IgD-negative memory B cell (primary cell): ENCODE results near the gene SYNGR2. TPM values are rescaled to one million over a fixed set of nuclear protein-coding genes. Genes with fewer than 3 reads are reported as not detected.
"Not testable (repeated sequence)": the region's sequence is repeated elsewhere in the genome, so short reads cannot be mapped to it uniquely, and the experiment has no call there.

ENCODE experiments used
- H3K27ac Mint-ChIP-seq, 3 donors: one replicate each; pipeline ENCODE4 v1.8.0; 2020 to 2022; ENCODE audit warnings: mild to moderate bottlenecking in 3 of 3, mixed read lengths in 3 of 3, moderate library complexity in 1 of 3
- H3K27me3 Mint-ChIP-seq: one replicate; pipeline ENCODE4 v1.8.0; 2021; ENCODE audit warnings: mixed read lengths
- H3K36me3 Mint-ChIP-seq: one replicate; pipeline ENCODE4 v1.8.0; 2020; ENCODE audit warnings: mild to moderate bottlenecking, mixed read lengths
- H3K4me1 Mint-ChIP-seq, 3 donors: one replicate each; pipeline ENCODE4 v1.8.0; 2020 to 2022; ENCODE audit warnings: mixed read lengths in 3 of 3, mild to moderate bottlenecking in 1 of 3
- H3K4me3 Mint-ChIP-seq, 4 donors: one replicate each; pipeline ENCODE4 v1.8.0; 2020 to 2022; ENCODE audit warnings: mild to moderate bottlenecking in 4 of 4, mixed read lengths in 4 of 4, moderate library complexity in 3 of 4
- H3K9me3 Mint-ChIP-seq, 3 donors: one replicate each; pipeline ENCODE4 v1.8.0; 2020 to 2021; ENCODE audit warnings: mixed read lengths in 3 of 3, mild to moderate bottlenecking in 1 of 3
- polyA plus RNA-seq: library from polyadenylated mRNA; unstranded; fragments of 300-500 nt; fragmentation: Illumina TruSeq; gene quantifications from one replicate; pipeline ENCODE4 v1.2.3, GENCODE V29; 2021

The SYNGR2 gene
- polyA plus RNA-seq, 1 donor from 2014 or later, result 633 TPM

DNA sequence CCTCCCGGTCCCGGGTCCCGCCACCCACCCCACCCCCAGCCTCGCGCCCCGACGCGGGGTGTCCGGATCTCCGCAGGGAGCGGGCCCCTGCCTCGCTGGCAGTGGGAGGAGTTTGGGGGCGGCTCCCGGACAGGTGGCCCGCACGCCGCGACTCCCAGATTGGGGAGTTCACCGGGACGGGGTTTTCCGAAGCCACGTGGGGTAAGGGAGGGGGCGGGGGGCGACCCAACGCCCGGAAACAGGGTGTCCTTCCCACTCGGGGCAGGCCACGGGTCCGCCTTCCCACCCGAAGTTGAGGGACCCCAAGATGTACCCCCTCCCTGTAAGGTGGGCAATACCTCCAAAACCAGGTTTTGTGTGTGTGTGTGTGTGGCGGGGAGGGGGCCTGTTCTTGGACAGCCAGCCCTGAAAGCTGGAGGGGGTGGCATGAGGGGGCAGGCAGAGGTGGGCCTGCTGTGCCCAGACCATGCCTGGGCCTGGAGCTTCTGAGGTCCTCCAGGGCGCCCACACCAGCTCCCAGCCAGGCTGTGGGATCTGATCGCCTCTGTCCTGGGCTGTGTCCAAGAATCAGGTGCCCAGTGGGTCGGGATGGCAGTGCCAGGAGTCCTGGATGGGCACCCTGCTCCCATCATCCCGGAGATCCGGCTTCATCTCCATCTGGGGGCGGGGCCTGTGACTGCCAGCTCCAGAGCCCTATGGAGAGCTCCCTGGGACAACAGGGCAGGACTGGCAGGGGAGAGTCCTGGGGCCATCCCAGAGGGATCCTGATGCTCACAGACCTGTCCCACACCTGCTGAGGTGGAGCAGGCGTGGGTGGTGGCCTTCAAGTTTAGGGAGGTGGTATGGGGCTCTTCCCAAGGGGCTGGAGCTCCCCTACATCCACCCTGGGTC lies 767 bp downstream of the SYNGR2 start:
- H3K9me3 Mint-ChIP-seq, result no peaks in the 10 kb centered on the region
- peaks cover 1% of the 10 kb centered on the region for H3K27me3 Mint-ChIP-seq
- peak overlapping the region; percentile 77 to 90 (median 86) for H3K4me3 Mint-ChIP-seq
- H3K27ac Mint-ChIP-seq, result peak overlapping the region; percentile 80 to 98 (median 80)
- H3K4me1 Mint-ChIP-seq, result peaks cover 26 to 38% (median 34%) of the 10 kb centered on the region in 3 donors
- no peaks in the 10 kb centered on the region for H3K36me3 Mint-ChIP-seq

DNA sequence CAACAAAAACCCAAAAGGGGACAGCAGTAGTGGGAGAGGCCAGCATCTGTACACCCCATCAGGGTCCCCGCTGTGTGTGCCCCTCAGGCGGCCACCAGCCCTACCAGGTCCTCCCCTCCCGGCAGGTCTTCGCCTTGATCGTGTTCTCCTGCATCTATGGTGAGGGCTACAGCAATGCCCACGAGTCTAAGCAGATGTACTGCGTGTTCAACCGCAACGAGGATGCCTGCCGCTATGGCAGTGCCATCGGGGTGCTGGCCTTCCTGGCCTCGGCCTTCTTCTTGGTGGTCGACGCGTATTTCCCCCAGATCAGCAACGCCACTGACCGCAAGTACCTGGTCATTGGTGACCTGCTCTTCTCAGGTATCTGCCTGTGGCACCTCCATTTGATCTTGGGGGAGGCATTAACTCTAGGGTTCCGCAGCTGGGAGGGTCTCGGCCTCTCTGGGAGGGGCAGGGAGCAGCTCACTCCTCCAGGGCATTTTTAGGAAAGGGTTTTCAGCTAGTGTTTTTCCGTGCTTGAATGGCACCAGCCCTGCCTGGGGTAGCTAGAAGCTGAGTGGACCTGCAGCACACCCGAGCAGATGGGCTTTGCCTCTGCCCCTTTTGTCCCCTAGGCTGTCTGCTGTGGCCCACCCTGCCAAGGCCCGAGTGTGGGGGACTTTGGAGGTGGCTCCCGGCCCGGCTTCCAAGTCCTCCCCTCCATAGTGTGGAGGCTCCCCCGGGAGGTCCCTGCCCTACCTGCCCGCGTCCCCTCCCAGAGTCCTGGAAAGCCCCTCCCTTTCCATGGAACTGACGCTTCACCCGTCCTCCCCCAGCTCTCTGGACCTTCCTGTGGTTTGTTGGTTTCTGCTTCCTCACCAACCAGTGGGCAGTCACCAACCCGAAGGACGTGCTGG lies 2.6 kb downstream of the SYNGR2 start:
- H3K27ac Mint-ChIP-seq, result peak overlapping the region in 2 of 3 donors; percentile 80 to 98
- no peaks in the 10 kb centered on the region for H3K36me3 Mint-ChIP-seq
- peaks cover 1% of the 10 kb centered on the region for H3K27me3 Mint-ChIP-seq
- peaks cover 35 to 54% (median 47%) of the 10 kb centered on the region in 3 donors for H3K4me1 Mint-ChIP-seq
- peak overlapping the region; percentile 77 to 91 (median 86) for H3K4me3 Mint-ChIP-seq
- no peaks in the 10 kb centered on the region for H3K9me3 Mint-ChIP-seq

DNA sequence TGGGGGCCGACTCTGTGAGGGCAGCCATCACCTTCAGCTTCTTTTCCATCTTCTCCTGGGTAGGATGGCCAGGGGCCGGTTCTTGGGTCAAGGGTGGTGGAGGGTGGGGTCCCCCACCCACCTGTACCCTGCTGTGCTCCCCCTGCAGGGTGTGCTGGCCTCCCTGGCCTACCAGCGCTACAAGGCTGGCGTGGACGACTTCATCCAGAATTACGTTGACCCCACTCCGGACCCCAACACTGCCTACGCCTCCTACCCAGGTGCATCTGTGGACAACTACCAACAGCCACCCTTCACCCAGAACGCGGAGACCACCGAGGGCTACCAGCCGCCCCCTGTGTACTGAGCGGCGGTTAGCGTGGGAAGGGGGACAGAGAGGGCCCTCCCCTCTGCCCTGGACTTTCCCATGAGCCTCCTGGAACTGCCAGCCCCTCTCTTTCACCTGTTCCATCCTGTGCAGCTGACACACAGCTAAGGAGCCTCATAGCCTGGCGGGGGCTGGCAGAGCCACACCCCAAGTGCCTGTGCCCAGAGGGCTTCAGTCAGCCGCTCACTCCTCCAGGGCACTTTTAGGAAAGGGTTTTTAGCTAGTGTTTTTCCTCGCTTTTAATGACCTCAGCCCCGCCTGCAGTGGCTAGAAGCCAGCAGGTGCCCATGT lies 3.3 kb downstream of the SYNGR2 start:
- Mint-ChIP-seq H3K4me1 (peaks cover 43 to 61% (median 55%) of the 10 kb centered on the region in 3 donors), H3K27ac (peak overlapping the region; percentile 98 to 99 (median 98)), H3K4me3 (peak overlapping the region; percentile 77 to 97 (median 83))
- not testable (repeated sequence) for H3K27me3 Mint-ChIP-seq, H3K36me3 Mint-ChIP-seq, H3K9me3 Mint-ChIP-seq

DNA sequence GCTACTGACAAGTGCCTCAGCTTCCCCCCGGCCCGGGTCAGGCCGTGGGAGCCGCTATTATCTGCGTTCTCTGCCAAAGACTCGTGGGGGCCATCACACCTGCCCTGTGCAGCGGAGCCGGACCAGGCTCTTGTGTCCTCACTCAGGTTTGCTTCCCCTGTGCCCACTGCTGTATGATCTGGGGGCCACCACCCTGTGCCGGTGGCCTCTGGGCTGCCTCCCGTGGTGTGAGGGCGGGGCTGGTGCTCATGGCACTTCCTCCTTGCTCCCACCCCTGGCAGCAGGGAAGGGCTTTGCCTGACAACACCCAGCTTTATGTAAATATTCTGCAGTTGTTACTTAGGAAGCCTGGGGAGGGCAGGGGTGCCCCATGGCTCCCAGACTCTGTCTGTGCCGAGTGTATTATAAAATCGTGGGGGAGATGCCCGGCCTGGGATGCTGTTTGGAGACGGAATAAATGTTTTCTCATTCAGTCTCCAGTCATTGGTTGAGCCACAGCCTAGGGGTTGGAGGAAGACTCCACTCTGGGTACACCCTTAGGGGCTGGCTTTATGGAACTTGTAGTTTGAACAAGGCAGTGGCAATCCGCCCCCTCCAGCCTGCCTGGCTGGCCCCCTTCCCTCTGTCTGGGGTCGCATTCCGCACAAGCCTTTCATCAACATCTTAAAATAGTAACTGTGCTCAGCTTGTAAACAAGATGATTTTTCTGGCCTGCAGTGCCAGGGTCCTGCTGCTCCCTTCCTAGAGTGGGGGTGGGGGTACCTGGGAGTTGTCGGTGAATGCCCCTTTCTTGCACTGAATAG lies 4.1 kb downstream of the SYNGR2 start:
- peaks cover 1% of the 10 kb centered on the region for H3K27me3 Mint-ChIP-seq
- H3K4me3 Mint-ChIP-seq, result peak overlapping the region; percentile 77 to 97 (median 83)
- H3K36me3 Mint-ChIP-seq, result no peaks in the 10 kb centered on the region
- H3K9me3 Mint-ChIP-seq, result no peaks in the 10 kb centered on the region
- H3K27ac Mint-ChIP-seq, result peak overlapping the region; percentile 98 to 99 (median 98)
- peaks cover 43 to 68% (median 56%) of the 10 kb centered on the region in 3 donors for H3K4me1 Mint-ChIP-seq

DNA sequence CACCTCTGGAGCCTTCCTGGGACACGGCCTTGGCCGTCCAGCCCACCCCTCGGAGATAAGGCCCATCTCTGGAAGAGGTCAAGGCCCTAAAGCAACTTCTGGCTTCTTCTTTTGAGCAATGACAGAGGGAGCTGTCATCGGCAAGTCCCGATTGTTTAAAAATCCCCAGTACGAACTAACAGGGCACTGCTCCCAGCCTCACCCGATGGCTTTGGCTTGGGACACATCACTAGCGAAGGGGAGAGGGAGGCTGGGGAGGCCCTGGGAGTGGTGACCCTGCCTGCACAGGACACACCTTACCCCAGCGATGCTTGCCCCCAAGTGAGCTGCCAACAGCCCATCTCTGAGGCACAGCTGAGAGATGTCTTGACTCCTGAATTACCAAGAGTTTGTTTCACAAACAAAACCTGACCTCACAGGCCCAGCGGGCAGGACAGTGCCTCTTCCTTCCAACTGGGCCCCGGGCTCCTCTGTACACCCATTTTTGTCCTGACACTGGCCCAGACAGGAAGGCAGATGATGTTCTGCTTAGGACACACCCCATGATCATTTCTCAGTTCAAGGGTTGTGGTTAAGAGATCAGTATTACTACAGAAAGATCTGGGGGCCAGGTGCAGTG lies 4.8 kb downstream of the SYNGR2 start:
- Mint-ChIP-seq H3K4me1 (peaks cover 43 to 68% (median 56%) of the 10 kb centered on the region in 3 donors), H3K27me3 (peaks cover 1% of the 10 kb centered on the region), H3K36me3 (no peaks in the 10 kb centered on the region), H3K4me3 (peak overlapping the region; percentile 77 to 97 (median 83)), H3K9me3 (no peaks in the 10 kb centered on the region), H3K27ac (peak overlapping the region; percentile 98 to 99 (median 98))

DNA sequence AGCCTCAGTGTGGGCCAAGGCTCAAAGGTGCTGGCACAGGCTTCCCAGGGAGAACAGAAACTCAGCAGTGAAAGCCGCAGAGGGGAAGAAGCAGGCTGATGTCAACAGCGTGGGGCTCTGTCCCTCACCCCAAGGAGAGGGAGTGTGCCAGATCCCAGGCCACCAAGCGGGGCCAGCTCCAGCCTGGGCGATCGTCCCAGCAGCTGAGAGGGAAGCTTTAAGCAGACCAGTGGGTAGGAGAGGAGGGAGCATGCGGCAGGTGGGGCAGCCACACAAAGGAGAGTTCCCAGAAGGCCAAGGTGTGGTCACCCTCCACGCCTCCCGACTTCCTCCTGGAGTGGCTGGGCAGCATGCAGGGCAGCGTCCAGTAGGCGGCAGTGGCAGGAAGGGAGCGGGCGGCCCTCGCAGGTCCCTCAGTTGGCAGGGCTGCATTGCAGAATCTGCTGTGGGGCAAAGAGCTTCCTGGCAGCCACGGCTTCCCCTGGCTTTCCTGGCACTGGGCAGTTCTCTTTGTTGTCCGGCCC lies 6.0 kb downstream of the SYNGR2 start:
- H3K4me3 Mint-ChIP-seq, result peak overlapping the region; percentile 77 to 97 (median 83)
- H3K36me3 Mint-ChIP-seq, result no peaks in the 10 kb centered on the region
- peaks cover 43 to 68% (median 56%) of the 10 kb centered on the region in 3 donors for H3K4me1 Mint-ChIP-seq
- peak overlapping the region; percentile 98 to 99 (median 98) for H3K27ac Mint-ChIP-seq
- no peaks in the 10 kb centered on the region for H3K9me3 Mint-ChIP-seq
- peaks cover 1% of the 10 kb centered on the region for H3K27me3 Mint-ChIP-seq

DNA sequence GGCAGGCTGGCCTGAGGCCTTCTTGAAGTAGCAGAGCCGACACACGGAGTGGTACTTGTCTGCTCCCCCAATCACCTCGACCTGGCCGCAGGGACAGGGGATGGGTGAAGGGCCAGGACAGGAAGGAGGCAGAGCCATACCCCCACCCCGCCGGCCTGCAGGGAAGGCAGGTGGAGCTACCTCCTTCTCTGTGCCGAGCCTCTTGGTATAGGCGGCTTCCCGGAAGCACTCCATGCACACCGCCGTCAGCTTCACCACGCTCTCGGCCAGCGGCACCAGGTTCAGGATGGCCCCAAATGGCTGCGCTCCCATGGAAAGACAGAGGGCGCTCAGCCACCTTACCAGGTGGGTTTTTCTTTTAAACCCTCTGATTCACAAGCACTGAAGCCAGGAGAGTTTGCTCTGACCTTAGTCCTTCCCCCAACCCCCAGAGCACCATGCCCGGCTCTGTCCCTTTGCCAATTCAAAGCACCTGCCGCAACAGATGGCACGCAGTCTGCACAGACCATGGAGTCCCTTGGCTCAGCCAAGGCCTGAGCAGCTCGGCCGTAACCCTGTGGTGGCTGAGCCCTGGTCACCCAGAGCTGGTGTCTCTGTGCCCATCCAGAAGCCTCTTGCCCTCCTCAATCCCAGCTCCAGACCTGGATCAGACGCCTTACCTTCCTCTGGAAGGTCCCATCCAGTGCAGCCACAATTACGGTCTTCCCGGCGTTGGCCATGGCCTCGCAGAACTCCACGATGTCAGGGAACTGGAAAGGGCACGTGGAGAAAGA lies 6.7 kb downstream of the SYNGR2 start:
- H3K4me1 Mint-ChIP-seq, result peaks cover 45 to 66% (median 58%) of the 10 kb centered on the region in 3 donors
- H3K27ac Mint-ChIP-seq, result peak overlapping the region; percentile 98 to 99 (median 98)
- H3K9me3 Mint-ChIP-seq, result no peaks in the 10 kb centered on the region
- H3K36me3 Mint-ChIP-seq, result no peaks in the 10 kb centered on the region
- H3K4me3 Mint-ChIP-seq, result peak overlapping the region; percentile 68 to 97 (median 78)
- H3K27me3 Mint-ChIP-seq, result peaks cover 1% of the 10 kb centered on the region

DNA sequence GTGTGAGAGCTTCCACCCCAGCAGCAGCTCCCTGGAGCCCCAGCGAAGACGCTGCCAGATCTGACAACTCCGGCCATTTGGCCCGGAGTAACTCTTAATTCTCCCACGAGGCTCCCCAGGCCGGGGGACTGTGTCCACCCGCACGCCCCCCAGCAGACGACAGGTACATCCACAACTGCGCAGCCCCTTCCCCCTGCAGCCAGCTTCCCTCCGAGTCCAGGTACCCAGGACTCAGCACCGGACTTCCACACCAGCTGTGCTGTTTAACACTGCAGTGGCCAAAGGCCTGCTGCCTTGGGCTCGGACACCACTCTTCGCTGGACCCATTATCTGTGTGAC lies 7.2 kb downstream of the SYNGR2 start:
- no peaks in the 10 kb centered on the region for H3K36me3 Mint-ChIP-seq
- peaks cover 50 to 69% (median 58%) of the 10 kb centered on the region in 3 donors for H3K4me1 Mint-ChIP-seq
- no peaks in the 10 kb centered on the region for H3K9me3 Mint-ChIP-seq
- peak overlapping the region in 2 of 3 donors; percentile 98 to 99 for H3K27ac Mint-ChIP-seq
- peak overlapping the region in 3 of 4 donors; percentile 32 to 84 (median 77) for H3K4me3 Mint-ChIP-seq
- H3K27me3 Mint-ChIP-seq, result peaks cover 1% of the 10 kb centered on the region

DNA sequence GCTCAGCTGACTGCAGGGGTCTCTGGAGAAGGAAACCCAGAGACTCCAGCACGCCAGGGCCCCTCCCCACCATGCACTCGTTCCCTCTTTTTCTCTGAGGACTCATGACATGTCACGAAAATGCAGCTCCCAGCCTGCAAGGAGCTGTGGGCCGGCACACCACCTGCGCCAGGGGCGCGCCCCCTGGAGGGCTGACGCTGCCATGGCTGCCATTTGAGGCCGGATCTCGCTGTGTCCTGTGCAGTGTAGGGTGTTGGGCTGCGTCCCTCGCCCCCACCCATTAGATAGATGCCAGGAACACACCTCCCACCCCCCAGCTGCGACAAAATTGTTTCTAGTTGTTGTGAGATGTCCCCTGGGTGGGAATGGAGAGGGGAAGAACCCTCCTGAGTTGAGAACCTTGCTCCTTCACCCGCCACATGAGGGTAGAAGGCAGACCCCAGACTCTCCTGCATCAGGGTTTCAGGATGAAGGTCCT lies 8.2 kb downstream of the SYNGR2 start:
- peak overlapping the region; percentile 73 to 98 (median 87) for H3K27ac Mint-ChIP-seq
- peaks cover 48 to 64% (median 57%) of the 10 kb centered on the region in 3 donors for H3K4me1 Mint-ChIP-seq
- H3K4me3 Mint-ChIP-seq, result peak overlapping the region; percentile 21 to 84 (median 57)

DNA sequence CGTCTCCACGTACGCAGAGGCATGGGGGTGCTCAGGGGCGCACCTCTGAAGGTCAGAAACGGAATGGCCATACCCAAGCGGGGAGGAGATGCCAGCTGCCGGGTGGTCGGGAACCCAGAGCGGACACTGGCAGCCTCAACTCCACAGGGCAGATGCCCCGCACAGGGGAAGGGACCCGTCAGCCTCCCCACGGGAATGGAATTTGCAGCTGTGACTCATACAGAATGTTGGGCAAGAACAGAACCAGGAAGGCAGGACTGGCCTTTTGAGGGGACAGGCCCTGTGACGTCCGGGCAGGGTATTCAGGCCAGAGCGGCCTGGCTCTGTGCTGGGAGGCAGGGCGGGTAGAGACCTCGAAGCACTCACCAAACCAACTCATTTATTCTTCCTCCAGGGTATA lies 11.0 kb downstream of the SYNGR2 start:
- Mint-ChIP-seq H3K9me3 (no peaks in the 10 kb centered on the region), H3K36me3 (no peaks in the 10 kb centered on the region), H3K27ac (no peak overlapping the region), H3K4me3 (peak overlapping the region in 1 of 4 donors; percentile 58), H3K27me3 (no peaks in the 10 kb centered on the region), H3K4me1 (peaks cover 26 to 37% (median 37%) of the 10 kb centered on the region in 3 donors)

More for the DNA sequence above, 8.2 kb downstream of the SYNGR2 start:
- peaks cover 1% of the 10 kb centered on the region for H3K27me3 Mint-ChIP-seq
- no peaks in the 10 kb centered on the region for H3K9me3 Mint-ChIP-seq
- no peaks in the 10 kb centered on the region for H3K36me3 Mint-ChIP-seq

DNA sequence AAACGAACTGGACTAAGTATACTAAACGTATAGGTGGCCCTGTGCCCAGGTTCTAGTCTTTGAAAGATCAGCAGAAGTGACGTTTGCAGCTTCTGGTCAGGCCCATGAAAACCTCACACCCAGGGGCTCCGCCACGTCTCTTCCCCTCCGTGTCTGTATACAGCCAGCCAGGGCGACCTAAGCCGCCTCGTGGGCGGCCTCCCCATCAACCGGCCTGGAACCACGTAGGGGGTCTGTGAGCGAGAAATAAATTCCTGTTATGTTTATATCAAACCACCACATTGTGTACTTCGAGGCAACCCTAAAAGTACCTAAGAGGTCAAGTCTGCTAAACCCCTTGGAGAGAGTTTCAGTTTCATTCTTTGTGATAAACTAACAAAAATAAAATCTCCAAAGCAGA lies 11.7 kb downstream of the SYNGR2 start:
- Mint-ChIP-seq H3K4me1 (peaks cover 26 to 37% (median 33%) of the 10 kb centered on the region in 3 donors), H3K9me3 (no peaks in the 10 kb centered on the region), H3K4me3 (peak overlapping the region; percentile 8 to 86 (median 62)), H3K27ac (peak overlapping the region in 2 of 3 donors; percentile 65 to 75), H3K36me3 (no peaks in the 10 kb centered on the region), H3K27me3 (no peaks in the 10 kb centered on the region)

DNA sequence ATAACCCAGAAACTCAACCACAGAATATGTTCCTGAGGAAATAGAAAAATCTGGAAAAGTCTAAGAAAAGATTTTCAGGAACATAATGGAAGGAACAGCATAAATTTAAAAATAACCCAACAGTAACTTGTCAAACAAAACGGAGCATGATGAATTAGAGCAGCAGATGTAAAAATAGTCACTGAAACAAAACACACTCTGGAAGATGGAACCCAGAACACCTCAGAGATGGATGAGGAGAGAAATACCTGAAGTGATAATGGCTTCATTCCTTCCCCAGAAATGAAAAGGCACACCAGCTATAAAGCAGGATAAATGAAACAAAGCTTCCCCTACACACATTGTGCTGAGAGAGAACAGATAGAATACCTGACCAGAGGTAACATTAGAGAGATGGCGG lies 12.1 kb downstream of the SYNGR2 start:
- Mint-ChIP-seq H3K27me3 (no peaks in the 10 kb centered on the region), H3K27ac (peak overlapping the region in 2 of 3 donors; percentile 65 to 75), H3K36me3 (no peaks in the 10 kb centered on the region), H3K4me1 (peaks cover 26 to 36% (median 29%) of the 10 kb centered on the region in 3 donors), H3K9me3 (no peaks in the 10 kb centered on the region), H3K4me3 (peak overlapping the region; percentile 8 to 86 (median 62))
